Pancreas (tissue), 10 donors: Measurements from ENCODE around the gene TNNT1. TPM values are rescaled to one million over a fixed set of nuclear protein-coding genes. Genes with fewer than 3 reads are reported as not detected.

Experiments
- ATAC-seq, 4 donors: fragments of 200-7000 bp; cut with Tn5 transposase; one replicate each; pipeline versions ENCODE4 v1.8.0 to v1.9.1; 2020; ENCODE audit warnings: mild to moderate bottlenecking in 4 of 4, moderate library complexity in 4 of 4
- DNase-seq, 6 donors: peaks; one replicate each; pipeline ENCODE4 v3.0.0-alpha.2; 2020
- FAIRE-seq: peaks from 2 replicates; lab custom pipeline; 2012; peaks lifted over from hg19 to GRCh38; lab: Jason Lieb, UNC
- H3K27ac ChIP-seq, 4 donors: fragments of 200-600 bp; sonication (generic); 1 replicate in 3 of 4; 2 replicates in 1 of 4; pipeline versions ENCODE4 v1.5.0 to v1.8.0; 2020
- H3K27me3 ChIP-seq, 4 donors: fragments of 200-600 bp; one replicate each; pipeline ENCODE4 v1.8.0; 2021
- H3K36me3 ChIP-seq, 3 donors: fragments of 200-600 bp; sonication (generic) in 1 of 3; one replicate each; pipeline versions ENCODE4 v1.5.0 to v1.8.0; 2020 to 2021
- H3K4me1 ChIP-seq, 3 donors: fragments of 200-600 bp; one replicate each; pipeline ENCODE4 v1.8.0; 2021
- H3K4me3 ChIP-seq, 4 donors: fragments of 200-600 bp; sonication (generic) in 2 of 4; one replicate each; pipeline versions ENCODE4 v1.5.0 to v1.8.0; 2020 to 2021
- H3K9me3 ChIP-seq, 4 donors: fragments of 200-600 bp; one replicate each; pipeline ENCODE4 v1.8.0; 2021
- WGBS, 2 donors: extraction: QIAGEN DNeasy Blood & Tissue Kit; methylation state at CpG; one replicate each; pipeline ENCODE4 v1.1.7; 2013; 5-methylcytosine and 5-hydroxymethylcytosine counted together
- intact Hi-C, 3 donors: fragments of 100-400 bp; cut with DNase I; formaldehyde crosslinking; loops; one replicate each; pipeline versions ENCODE4 v1.11.1 to v1.14.2; 2022
- polyA plus RNA-seq, 2 donors: library from polyadenylated mRNA; stranded (reverse); fragments of 200-250 nt; gene quantifications; one replicate each; pipeline ENCODE4 v1.2.3, GENCODE V29; 2013
- total RNA-seq, 6 donors: library from RNA; stranded (reverse); fragmentation: NEBNext Ultra II Directional in 4 of 6; extraction: Animal tissue kit (Norgen Biotek cat#: 25700) in 4 of 6; gene quantifications; one replicate each; pipeline versions ENCODE4 v1.2.1 to v1.2.4, GENCODE V29; 2021 to 2023
- TF ChIP-seq, protein P1 (sequence below), 4 donors: fragments of 200-600 bp; sonication (generic) in 3 of 4; IDR thresholded peaks; one replicate each; pipeline versions ENCODE4 v1.5.0 to v1.8.0; 2021; ENCODE audit warnings: antibody characterized with exemption in 4 of 4
- donor health status: healthy with polysubstance abuse.
- donor health status: DM: no; HTN: no; CAD: no; lungs with moderate emphysema.
- donor health status: DM: no; HTN: no; CAD: no.
- donor health status: control.
- donor health status: control.
- donor health status: Bipolar disorder and iron deficiency.
- donor health status: DM: yes; HTN: yes; CAD: no.
- donor health status: DM: no; HTN: no; CAD: no.
- donor health status: DM: no; HTN: no; CAD: no.
- donor health status: DM: yes; HTN: yes; CAD: no.

Gene TNNT1
- total and polyA plus RNA-seq, 8 donors = 0.54 to 4.0 TPM; not detected in 6

DNA sequence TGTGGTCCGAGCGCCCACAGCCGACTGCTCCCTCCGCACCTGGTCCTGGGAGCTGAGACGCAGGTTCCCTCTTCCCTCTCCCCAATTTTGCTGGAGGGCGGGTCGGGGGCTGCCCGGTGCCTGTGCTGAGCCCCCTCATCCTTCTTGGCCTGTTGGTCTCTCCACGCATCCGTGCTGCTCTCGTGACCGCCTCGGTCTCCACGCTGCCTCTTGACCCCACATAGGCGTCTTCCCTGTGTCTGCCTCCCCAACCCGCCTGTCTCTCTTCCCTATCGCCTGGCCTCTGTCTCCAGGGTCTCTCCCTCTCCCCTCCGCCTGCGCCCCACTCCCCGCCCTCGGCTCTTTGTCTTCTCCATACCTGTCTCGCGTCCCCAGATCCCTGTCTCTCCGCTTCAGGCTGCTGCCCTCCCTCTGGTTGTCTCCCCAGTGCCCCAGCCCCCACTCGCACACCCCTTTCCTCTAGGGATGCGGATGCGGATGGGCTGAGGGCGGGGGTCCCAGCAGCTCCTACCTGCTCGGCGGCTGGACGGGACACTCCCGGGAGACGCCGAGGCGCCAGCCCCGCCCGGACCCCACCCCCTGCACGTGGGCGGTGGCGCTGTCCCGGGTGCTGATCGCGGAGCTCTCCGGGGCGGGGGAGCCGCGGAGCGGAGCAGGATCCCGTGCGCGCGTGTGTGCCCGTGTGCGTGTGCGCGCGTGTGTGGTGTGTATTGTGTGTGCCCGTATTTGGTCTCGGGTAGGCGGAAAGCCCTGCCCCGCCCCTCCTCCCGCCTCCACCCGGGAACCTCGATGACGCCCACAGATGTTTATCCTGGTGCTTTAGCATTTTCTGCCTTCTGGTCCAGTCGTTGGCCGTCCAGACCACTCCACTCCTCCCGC, 30.8 kb upstream of the TNNT1 start, which contains the start of gene SYT5:
Gene SYT5, minus strand, starts transcription at position 684 of the 879 bp plus-strand sequence. CDS start 1,248 bp downstream, outside the sequence.
- 1 to 3% methylated on average over 36 to 68 of the region's 68 CpGs for WGBS, 2 donors
- Histone ChIP-seq H3K27me3 (peaks cover 0 to 41% (median 5%) of the 10 kb centered on the region in 4 donors), H3K4me3 (peak within 1 kb of the TSS in 3 of 4 donors; percentile 4 to 14 (median 5)), H3K4me1 (no peaks in the 10 kb centered on the region), H3K27ac (no peak within 1 kb of the TSS), H3K36me3 (no peaks in the 10 kb centered on the region), H3K9me3 (no peaks in the 10 kb centered on the region)
- ATAC-seq (peak; percentile 79 to 93 (median 84)), DNase-seq (peak in 5 of 6 donors; percentile 38 to 81 (median 67)), FAIRE-seq (no peak)
- TF ChIP-seq, protein P1, sequence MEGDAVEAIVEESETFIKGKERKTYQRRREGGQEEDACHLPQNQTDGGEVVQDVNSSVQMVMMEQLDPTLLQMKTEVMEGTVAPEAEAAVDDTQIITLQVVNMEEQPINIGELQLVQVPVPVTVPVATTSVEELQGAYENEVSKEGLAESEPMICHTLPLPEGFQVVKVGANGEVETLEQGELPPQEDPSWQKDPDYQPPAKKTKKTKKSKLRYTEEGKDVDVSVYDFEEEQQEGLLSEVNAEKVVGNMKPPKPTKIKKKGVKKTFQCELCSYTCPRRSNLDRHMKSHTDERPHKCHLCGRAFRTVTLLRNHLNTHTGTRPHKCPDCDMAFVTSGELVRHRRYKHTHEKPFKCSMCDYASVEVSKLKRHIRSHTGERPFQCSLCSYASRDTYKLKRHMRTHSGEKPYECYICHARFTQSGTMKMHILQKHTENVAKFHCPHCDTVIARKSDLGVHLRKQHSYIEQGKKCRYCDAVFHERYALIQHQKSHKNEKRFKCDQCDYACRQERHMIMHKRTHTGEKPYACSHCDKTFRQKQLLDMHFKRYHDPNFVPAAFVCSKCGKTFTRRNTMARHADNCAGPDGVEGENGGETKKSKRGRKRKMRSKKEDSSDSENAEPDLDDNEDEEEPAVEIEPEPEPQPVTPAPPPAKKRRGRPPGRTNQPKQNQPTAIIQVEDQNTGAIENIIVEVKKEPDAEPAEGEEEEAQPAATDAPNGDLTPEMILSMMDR (IDR thresholded peaks at IDR 0.05) = no peak
- intact Hi-C loops = no loop called here

DNA sequence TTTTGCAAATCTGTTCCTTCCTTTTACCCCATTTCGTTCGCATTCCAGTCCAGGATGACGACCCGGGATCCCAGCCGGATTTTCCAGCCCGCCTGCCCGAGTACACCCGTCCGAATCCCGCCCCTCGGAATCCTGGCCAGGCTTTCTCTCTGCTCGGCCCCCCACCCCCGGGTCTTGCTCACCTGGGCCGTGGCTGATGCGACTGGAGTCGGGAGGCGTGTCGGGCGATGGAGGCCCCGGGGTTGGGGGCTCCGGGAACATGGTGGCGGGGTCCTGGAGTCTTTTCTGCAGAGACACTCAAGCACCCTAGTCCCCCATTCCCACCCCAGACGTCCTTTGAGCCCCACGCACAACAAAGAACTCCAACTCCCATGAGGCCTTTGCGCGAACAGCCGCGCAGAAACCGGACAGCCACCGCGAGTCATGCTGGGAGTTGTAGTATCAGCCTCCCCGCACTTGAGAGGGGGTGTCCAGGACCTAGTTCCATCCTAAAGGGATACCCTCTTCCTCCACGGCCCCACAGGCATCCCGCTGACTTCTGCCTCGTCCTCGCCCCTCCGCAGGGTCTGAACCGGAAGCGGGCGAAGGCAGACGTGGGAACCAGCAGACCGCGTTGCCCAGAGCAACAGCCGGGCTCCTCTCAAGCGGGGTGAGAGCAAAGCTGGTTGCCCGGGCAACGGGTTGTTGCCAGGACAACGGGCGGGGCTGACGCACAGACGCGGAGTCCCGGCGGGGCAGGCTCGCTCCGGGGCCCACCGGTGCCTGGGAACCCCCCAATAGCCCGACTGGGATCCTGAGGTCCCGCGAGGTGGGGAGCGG, 30.0 kb upstream of the TNNT1 start:
- H3K4me3 ChIP-seq = peak overlapping the region in 3 of 4 donors; percentile 4 to 14 (median 5)
- 7 to 8% methylated on average over 59 to 61 of the region's 61 CpGs for WGBS, 2 donors
- H3K9me3 ChIP-seq = no peaks in the 10 kb centered on the region
- peak; percentile 68 to 94 (median 84) for DNase-seq
- peak; percentile 78 to 89 (median 85) for ATAC-seq
- peaks cover 0 to 41% (median 7%) of the 10 kb centered on the region in 4 donors for H3K27me3 ChIP-seq
- no peaks in the 10 kb centered on the region for H3K36me3 ChIP-seq
- no peak overlapping the region for H3K27ac ChIP-seq
- intact Hi-C loops = no loop called here
- no peaks in the 10 kb centered on the region for H3K4me1 ChIP-seq
- TF ChIP-seq, protein P1 (IDR thresholded peaks at IDR 0.05) = no peak
- FAIRE-seq = no peak

DNA sequence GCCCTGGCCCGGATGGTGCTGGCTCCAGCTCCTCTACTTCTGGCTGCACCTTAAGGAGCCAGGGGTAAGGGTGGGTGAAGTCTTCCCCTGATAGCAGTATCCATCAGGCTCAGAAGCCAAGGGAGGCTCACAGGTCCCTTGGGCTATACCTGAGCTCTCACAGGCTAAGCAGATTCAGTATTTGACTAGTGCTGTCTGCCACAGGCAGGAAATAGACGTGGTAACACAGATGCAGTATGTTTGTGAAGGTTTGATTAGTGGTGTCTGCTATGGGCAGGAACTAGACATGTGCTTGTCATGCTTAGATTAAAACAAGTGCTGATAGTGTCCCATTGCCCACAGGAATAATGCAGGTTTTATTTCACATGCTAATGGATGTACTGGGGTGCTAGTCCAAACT, 27.1 kb upstream of the TNNT1 start:
- peaks cover 0 to 44% (median 7%) of the 10 kb centered on the region in 4 donors for H3K27me3 ChIP-seq
- no peak overlapping the region for H3K27ac ChIP-seq
- TF ChIP-seq, protein P1 (IDR thresholded peaks at IDR 0.05) = no peak
- no peak for ATAC-seq
- H3K4me3 ChIP-seq = no peak overlapping the region
- DNase-seq = no peak
- intact Hi-C loops = no loop called here
- 24 to 34% methylated on average over 2 of the region's 2 CpGs for WGBS, 2 donors
- no peak for FAIRE-seq
- H3K36me3 ChIP-seq = no peaks in the 10 kb centered on the region
- no peaks in the 10 kb centered on the region for H3K9me3 ChIP-seq
- H3K4me1 ChIP-seq = no peaks in the 10 kb centered on the region

DNA sequence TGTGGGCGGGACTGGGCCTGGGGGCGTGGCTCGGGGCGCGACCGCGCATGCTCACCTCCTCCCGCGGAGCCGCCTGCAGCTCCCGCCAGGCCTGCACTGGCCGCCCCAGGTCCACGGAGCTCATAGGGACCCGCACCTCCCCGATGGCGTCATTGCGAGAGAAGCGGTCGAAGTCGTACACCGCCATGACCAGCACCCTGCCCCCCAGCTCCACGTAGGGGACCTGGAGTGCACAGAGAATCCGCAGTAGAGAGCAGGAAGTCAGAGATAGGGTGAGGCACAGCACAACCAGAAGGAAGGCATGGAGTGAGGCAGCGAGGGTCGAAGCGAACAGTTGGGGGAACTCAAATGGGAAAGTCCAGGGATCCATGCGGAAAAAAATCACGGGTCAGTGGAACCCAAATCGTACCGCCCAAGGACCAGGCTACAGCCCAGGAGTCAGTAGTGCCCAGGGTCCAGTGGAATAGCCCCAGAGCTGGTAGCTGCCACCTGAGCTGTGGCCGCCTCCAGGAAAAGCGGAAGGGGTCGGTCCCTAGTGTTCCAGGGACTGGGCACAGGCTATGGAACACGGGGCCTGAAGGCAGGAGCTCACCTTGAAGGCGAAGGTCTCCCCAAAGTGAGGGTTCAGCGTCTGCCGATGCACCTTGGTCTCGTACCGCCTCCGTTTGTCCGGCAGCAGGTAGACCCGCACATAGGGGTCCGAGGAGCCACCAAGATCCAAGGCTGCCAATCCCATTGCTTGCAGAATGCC, 26.3 kb upstream of the TNNT1 start:
- ATAC-seq = no peak
- intact Hi-C loops = no loop called here
- Histone ChIP-seq H3K36me3 (no peaks in the 10 kb centered on the region), H3K4me3 (no peak overlapping the region), H3K27me3 (peaks cover 0 to 37% (median 7%) of the 10 kb centered on the region in 4 donors), H3K27ac (no peak overlapping the region), H3K4me1 (no peaks in the 10 kb centered on the region), H3K9me3 (no peaks in the 10 kb centered on the region)
- 49 to 53% methylated on average over 32 to 43 of the region's 43 CpGs for WGBS, 2 donors
- TF ChIP-seq, protein P1 (IDR thresholded peaks at IDR 0.05) = no peak
- DNase-seq = no peak
- no peak for FAIRE-seq
